Fibroblast of skin of left biceps (primary cell): ENCODE results near the gene GLMN.
A peak's percentile ranks its signal among the peaks of the same experiment; 100 is the strongest.

Experiments used
- DNase-seq, 2 experiments: peaks; one replicate each; pipeline ENCODE4 v3.0.0-alpha.2; 2013; ENCODE audit warnings: low read depth in 2 of 2

GLMN gene, protein sequence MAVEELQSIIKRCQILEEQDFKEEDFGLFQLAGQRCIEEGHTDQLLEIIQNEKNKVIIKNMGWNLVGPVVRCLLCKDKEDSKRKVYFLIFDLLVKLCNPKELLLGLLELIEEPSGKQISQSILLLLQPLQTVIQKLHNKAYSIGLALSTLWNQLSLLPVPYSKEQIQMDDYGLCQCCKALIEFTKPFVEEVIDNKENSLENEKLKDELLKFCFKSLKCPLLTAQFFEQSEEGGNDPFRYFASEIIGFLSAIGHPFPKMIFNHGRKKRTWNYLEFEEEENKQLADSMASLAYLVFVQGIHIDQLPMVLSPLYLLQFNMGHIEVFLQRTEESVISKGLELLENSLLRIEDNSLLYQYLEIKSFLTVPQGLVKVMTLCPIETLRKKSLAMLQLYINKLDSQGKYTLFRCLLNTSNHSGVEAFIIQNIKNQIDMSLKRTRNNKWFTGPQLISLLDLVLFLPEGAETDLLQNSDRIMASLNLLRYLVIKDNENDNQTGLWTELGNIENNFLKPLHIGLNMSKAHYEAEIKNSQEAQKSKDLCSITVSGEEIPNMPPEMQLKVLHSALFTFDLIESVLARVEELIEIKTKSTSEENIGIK

DNA sequence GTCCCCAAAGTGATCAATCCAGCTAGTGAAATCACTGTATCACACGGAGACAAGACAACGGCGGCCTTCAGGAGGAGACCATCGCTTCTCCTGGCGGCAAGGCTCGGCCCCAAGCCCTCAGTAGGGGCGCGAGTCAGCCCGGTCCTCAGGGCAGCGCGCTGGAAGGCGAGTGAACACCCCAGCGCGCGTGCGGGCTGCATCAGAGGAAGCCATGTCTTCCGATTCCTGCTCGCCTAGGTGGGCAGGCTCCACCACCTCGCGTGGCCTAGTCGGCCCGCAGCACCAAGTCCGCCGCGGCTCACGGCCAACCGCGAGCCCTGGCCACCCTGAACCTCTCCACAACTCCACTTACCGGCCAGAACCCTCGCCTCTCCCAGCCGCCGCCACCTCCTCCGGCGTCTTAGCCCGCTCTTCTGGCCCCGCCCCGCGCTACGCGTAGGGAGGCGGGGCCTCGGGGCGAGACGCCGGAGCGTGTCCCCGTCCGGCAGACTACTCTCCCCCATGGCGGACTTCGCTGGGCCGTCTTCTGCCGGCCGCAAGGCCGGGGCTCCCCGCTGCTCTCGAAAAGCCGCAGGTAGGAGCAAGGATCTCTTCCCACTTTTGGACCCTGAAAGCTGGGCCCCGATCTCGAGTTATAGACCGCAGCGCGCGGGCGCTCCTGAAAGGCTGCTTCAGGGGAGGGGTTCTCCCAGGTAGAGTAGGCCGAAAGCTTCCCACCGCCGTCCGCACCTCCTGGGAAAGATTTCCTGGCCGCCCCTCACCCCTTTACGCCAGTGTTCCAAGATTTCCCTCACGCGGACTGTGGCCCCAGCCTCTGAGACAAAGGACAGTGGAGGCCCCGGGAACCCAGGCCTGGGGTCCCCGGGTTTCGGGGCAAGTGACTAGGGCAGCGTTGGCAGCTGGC lies at the start of gene GLMN, which contains the start of gene RPAP2:
TSS of gene GLMN (minus strand) at position 415 of the 904 bp plus-strand sequence. CDS start 988 bp downstream, outside the sequence.
TSS of gene RPAP2 (plus strand) at position 487 of the 904 bp plus-strand sequence. CDS start at position 502, 15 bp downstream.
- DNase-seq: peak; percentile 47 to 50

DNA sequence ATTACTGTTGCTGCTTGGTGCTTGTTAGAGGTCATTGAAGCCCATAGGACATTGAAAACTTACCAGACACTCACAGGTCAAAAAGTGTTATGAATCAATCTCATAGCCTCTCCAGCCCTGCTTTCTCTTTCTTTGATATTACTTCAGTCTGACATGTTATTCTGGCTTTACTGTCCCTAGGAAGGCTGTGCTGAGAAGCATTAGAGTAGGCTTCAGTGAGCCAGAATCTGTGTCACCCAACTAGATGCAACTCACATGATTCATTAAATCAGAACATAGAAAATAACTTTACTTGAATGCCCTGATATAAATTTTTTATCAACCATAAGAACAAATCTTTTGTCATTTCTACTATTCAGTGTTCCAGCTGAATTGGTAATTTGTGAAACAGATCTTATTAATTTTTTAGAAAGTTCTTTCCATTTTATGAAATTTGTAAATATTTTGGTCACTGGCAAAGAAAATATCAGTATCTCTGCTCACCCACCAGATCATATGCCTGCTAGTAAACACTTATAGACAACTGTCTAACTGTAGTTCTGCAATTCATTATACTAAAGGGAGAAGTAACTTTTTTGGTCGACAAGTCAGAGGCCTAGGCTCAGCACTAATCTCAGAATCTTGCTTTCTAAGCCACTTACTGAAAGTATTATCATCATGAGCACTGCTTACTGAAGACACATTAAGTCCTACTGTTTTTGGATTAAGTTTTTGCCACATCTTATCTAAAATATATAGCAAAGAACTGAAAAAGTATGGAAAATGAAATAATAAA lies 48.3 kb upstream of the GLMN start:
- no peak for DNase-seq

DNA sequence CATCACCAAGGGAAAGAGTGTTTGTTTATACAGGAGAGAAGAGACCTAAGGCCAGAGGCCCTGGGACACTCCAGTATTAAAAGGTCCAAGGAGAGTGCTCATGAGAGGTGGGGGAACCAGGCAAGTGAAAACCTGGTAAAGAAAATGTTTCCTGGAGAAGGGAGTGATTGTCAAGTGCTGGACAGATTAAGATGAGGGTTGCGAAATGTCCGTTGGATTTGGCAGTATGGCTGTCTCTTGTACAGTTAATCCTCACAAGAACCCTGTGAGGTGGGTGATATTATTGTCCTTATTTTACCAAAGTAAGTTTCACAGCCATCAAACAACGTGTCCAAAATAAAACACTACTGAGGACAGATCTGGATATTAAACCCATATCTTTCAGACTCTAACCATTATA lies 44.3 kb upstream of the GLMN start:
- DNase-seq: no peak

DNA sequence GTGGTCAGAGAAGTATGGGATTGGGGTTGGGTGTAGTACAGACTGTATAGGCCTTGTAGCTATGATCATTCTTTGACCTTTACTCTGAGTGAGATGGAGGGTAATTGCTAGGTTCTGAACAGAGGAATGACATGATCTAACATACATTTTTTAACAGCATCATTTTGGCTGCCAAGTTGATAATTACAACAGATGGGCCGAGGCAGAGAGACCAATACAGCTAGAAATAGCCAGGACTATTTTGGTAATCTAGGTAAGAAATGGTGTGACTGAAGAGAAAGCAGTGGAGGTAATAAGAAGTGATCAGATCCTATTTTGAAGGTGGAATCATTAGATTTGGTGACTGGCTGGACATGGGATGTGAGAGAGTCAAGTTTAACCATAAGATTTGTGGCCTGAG lies 43.6 kb upstream of the GLMN start:
- DNase-seq: no peak

DNA sequence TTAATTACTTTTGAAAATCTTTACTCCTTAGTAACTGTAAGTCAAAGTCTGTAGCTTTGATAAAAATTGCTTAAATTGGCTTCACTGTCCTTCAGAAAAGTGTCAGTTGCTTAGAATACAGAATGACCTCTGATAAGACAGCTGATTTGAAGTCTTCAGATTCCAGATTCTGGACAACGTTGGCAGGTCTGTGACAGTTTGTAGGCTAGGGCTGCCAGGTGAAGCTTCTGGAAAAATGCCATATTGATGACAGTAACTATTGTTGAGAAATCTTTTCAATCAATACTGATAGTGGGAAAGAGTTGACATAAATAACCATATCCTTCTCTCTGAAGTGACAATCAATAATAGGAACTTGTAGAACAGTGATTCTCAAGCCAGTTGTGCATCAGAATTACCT lies 41.4 kb upstream of the GLMN start:
- no peak for DNase-seq

DNA sequence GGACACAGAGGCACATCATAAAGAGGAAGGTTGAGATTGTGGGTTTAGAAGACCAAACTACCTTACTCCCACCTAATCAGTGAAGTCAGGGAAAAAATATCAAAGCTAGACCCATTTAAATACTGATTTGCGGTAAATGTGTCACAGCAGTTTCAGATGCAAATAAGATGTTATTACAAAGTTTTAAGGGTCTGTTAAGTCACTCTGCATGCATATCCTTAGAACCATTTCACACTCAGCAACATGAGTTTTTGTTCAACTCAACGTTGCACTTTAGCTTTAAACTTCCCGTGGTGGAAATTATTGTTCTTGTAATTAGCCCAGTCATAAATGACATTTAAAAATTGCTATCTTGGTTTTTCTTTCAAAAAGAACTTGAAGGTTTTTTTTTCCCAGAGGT lies 34.9 kb upstream of the GLMN start:
- no peak for DNase-seq

DNA sequence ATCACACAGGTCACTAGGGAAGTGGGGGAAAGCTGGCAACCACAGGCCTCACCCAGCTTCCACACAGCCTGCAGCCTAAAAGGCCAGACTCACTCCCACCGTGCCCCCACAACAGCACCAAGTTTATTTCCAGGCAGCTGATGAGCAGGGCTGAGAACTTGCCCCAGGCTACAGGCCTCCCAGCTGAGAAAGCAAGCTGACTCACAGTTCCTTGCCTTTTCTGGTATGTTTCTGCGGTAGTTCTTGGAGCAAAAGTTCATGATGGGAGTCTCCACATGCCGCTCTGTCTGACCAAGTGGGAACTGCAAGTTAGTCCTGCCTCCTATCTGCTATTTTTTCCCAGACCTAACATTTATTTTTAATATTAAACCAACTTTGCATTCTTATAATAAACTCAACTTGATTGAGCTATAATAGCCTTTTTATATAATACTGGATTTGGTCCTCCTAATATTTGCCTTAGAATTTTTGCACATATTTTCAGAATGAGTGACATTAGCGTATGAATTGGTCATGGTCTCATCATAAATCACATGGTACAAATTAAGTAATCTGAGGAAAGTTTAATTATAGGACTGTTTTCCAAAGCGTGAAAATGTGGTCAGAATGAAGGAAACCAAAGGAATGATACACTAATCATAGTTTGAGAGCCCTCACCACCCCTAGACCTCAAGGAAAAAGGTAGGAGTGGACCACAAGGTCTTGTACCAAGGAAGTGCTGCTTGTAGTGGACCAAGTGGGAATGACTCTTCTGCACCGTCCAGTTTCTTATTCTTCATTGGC lies 30.8 kb upstream of the GLMN start:
- no peak for DNase-seq

DNA sequence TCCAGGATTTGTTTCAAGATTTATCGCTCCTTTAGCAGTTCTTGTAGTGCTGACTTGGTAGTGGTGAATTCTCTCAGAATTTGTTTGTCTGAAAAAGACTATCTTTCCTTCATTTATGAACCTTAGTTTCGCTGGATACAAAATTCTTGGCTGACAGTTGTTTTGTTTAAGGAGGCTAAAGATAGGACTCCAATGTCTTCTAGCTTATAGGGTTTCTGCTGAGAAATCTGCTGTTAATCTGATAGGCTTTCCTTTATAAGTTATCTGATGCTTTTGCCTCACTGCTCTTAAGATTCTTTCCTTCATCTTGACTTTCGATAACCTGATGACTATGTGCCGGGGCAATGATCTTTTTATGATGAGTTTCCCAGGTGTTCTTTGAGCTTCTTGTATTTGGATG lies 29.0 kb upstream of the GLMN start:
- no peak for DNase-seq

DNA sequence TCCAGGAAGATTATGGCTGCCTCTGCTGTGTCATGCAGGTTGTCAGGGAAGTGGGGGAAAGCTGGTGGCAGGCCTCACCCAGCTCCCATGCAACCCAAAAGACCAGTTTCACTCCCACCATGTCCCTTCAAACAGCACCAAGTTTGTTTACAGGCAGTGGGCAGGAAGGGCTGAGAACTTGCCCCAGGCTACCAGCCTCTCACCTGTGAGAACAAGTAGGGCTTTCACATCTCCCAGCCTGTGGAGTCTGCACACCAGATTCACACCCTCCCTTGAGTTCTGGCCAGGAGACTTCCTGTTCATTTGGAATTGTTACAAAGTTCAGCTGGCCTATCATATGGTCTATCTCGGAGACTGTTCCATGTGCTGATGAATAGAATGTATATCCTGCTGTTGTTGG lies 27.9 kb upstream of the GLMN start:
- no peak for DNase-seq

DNA sequence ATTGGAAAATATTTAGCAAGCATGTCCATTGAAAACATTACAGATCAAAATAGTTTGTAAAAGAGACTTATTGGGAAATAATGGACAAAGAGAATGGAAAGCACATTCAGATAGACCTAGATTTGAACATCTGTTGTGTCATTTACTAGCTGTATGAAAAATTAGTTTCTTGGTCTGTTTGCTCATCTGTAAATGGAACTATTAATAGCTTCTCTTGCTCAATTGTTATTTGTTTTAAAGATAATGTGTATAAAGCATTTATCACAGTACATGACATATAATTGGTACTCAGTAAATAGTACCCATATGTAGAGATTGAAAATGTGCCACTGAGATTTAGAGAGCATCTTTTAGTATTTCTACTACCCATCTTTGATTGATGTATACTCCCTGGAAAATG lies 26.0 kb upstream of the GLMN start:
- no peak for DNase-seq

DNA sequence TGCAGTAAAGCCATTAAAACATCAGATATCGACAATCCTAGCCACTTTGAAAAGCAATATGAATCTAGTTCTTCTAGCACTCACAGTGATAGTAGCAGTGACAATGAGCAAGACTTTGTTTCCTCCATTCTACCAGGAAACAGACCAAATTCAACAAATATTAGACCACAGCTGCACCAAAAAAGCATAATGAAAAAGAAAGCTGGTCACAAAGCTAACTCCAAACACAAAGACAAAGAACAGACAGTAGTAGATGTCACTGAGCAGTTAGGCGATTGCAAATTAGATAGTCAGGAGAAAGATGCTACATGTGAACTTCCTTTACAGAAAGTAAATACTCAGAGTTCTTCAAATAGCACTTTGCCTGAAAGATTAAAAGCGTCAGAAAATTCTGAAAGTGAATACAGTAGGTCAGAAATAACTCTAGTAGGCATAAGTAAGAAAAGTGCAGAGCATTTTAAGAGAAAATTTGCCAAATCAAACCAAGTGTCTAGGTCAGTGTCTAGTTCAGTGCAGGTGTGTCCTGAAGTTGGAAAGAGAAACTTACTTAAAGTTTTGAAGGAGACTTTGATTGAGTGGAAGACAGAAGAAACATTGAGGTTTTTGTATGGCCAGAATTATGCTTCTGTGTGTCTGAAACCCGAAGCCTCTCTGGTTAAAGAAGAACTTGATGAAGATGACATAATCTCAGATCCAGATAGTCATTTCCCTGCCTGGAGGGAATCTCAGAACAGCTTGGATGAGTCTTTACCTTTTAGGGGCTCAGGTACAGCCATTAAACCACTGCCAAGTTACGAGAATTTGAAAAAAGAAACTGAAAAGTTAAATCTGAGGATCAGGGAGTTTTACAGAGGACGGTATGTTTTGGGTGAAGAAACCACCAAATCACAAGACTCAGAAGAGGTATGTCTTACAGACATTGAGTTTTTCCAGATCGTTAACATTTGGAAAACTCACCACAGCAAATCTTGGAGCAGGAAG lies 25.0 kb upstream of the GLMN start:
- DNase-seq: no peak

DNA sequence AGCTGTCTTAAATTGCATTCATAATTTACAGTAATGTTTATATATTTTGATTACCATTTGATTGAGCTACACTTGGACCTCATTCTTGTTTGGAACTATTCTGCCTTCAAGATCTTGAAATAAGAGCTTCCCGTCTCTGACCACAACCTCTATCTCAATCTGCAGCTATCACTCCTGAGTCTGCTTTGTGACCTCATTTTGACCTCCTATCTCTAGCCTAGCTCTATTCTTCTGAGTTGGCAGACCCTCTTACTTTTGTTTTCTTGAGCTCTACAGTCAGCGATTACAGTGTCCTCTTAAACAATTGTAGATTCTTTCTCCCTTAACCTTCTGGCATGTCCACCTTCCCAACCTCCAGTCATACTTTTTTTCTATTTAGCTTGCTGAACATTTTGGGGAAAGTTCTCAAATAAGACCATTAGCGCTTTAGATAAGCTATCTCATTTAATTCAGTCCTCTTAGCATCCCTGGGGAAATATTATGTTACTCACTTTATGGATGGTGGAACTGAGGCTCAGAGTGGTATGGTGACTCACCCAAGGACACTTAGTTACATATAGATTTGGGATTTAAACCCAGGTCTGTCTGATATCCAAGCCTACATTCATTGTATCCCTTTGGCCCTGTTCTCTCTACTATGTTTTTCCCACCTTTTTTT lies 19.2 kb upstream of the GLMN start:
- no peak for DNase-seq

DNA sequence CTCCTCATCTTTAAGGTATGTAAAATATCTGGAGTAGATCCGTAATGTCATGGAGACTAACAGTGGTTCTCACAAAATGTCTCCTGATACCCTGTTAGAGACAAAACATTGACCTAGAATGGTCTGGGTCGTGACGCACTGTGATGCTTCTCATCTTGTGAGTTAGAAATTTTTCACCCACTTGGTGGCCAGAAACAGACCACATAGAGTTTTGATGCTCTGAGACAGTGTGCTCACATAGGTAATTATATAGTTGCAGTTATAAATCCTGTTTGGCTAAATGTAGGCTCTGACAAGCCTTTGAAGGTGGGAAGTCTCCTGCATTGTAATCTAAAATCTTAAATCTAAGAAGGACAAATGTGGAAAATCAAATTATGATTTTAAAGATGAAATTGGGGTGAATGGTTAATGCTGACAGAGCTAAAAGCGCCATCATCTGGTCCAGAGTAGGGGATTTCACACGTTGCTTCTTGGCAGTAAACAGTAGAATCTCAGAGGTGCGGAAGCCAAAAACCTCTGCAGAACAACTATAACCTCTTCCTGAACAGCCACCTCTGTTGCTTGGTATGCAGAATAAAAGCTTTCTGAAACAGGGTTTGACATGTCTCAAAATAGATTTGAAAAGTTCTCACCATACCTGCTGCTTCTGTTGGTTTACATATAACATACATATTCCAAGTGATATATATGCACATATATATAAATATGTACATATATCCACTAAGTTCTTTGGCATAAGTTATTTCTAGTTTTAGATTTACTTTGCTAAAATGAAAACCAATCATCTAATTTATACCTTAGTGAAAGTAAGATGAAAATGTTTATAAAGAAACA lies 17.2 kb upstream of the GLMN start:
- DNase-seq: no peak

DNA sequence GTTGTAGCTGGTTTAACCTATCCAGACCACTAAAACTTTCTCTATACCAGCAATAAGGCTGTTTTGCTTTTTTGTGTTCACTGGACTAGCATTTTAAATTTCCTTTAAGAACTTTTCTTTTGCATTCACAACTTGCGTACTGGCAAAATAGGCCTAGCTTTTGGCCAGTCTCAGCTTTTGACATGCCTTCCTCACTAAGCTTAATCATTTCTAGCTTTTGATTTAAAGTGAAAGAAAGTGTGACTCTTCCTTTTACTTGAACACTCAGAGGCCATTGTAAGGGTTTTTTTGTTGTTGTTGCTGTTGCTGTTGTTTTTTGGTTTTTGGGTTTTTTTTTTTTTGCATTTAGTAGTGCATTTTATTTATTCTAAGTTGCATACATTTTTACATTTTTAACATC lies 15.2 kb upstream of the GLMN start:
- no peak for DNase-seq

DNA sequence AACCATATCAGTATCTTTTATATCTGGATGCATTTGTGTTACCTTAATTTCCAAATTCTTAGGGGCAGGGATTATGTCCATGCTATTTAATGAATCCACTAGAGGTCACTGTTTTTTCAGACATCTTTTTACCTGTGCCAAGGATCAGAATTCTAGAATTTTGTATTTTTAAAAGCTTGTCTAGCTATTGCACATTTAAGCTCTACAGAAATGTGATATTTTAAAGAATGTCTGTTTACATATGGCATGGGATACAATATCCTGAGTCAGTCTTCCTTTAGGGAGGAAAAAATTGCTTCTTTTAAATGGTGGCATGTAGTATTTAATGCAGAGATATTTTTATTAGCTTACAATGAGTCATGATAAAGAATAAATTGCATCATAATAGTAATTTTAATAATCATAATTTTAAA lies 11.4 kb upstream of the GLMN start:
- DNase-seq: no peak

DNA sequence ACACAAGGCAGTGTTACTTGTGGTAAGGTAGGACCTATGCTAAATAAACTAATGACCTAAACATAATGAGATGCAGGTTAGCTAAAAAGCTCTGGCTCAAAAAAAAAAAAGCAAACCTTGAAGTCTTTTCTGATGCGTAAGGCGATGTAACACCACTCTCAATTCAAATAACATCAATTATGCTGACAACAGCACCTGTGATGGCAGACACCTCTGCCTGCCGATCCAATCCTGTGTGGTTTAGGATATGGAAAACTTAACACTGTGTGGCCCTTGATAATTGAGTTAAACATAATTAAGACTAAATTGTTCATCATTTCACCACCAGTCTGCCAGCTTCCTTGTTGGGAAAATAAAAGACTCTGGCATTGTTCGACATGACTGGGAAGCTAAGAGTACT lies 9.2 kb upstream of the GLMN start:
- DNase-seq: no peak

DNA sequence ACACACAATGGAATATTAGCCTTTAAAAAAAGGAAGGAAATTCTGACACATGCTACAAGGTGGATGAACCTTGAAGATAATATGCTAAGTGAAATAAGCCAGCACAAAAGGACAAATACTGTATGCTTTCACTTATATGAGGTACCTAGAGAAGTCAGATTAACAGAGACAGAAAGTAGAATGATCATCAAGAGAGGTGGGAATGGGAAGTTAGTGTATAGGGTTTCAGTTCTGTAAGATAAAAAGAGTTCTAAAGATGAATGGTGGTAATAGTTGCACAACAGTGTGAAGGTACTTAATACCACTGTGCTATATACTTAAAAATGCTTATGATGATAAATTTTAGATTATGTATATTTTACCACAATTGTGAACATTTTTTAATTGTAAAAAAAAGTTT lies 7.2 kb upstream of the GLMN start:
- DNase-seq: no peak

DNA sequence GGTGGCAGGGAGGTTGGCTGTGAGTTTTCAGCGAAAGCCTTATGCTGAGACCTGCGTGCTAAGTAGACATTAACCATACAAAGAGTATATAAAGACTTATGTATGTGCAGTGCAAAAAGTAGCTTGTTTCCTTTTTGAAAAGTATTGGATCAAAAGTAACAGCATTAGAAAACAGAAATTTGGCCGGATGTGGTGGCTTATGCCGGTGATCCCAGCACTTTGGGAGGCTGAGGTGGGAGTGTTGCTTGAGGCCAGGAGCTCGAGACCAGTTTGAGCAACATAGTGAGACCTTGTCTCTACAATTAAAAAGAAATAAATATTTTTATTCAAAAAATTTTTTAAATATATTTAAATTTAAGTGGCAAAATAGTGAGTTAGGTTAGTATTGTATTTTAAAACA lies 2.2 kb upstream of the GLMN start:
- no peak for DNase-seq
